ENCODE data around the gene MT1X.

MT1X gene

GRCh38 chr16:56645311-56645710 is 37.0 kb upstream of the MT1X start:
- DNase-seq (ENCODE audit: low read depth) = peak; percentile 51
- TF ChIP-seq CTCF (IDR thresholded peaks at IDR 0.05; ENCODE audit: insufficient read depth, low read depth, low read length, missing control alignments) = no peak
- H3K4me3 ChIP-seq (ENCODE audit: low read length) = no peak overlapping the region

- DNase-seq (ENCODE audit: low read depth) = no peak
- no peak overlapping the region for H3K4me3 ChIP-seq (ENCODE audit: low read length)
- no peak for TF ChIP-seq CTCF (IDR thresholded peaks at IDR 0.05; ENCODE audit: insufficient read depth, low read depth, low read length, missing control alignments)
These were observed 36.4 kb upstream of the MT1X start for GRCh38 chr16:56645838-56646237.

GRCh38 chr16:56647641-56648431 is 34.4 kb upstream of the MT1X start:
- TF ChIP-seq CTCF (IDR thresholded peaks at IDR 0.05; ENCODE audit: insufficient read depth, low read depth, low read length, missing control alignments) = no peak
- no peak for DNase-seq (ENCODE audit: low read depth)
- H3K4me3 ChIP-seq (ENCODE audit: low read length) = no peak overlapping the region

GRCh38 chr16:56649271-56649670 is 33.0 kb upstream of the MT1X start:
- no peak for TF ChIP-seq CTCF (IDR thresholded peaks at IDR 0.05; ENCODE audit: insufficient read depth, low read depth, low read length, missing control alignments)
- no peak overlapping the region for H3K4me3 ChIP-seq (ENCODE audit: low read length)
- DNase-seq (ENCODE audit: low read depth) = no peak

- H3K4me3 ChIP-seq (ENCODE audit: low read length) = no peak overlapping the region
- no peak for TF ChIP-seq CTCF (IDR thresholded peaks at IDR 0.05; ENCODE audit: insufficient read depth, low read depth, low read length, missing control alignments)
- DNase-seq (ENCODE audit: low read depth) = peak; percentile 97
These were observed 32.5 kb upstream of the MT1X start for GRCh38 chr16:56649820-56650219.

GRCh38 chr16:56651586-56651985 is 30.7 kb upstream of the MT1X start, which contains the start of gene MT1B:
Gene MT1B, plus strand, starts transcription at chr16:56651886. Its CDS starts 68 bp downstream, at chr16:56651954.
- H3K4me3 ChIP-seq (ENCODE audit: low read length) = no peak within 1 kb of the TSS
- no peak for TF ChIP-seq CTCF (IDR thresholded peaks at IDR 0.05; ENCODE audit: insufficient read depth, low read depth, low read length, missing control alignments)
- no peak for DNase-seq (ENCODE audit: low read depth)

GRCh38 chr16:56652600-56652999 is 29.7 kb upstream of the MT1X start:
- H3K4me3 ChIP-seq (ENCODE audit: low read length) = no peak overlapping the region
- no peak for DNase-seq (ENCODE audit: low read depth)
- no peak for TF ChIP-seq CTCF (IDR thresholded peaks at IDR 0.05; ENCODE audit: insufficient read depth, low read depth, low read length, missing control alignments)
